Ascending aorta (tissue), 2 donors: ENCODE measurements around the gene TOMM70. TPM values are rescaled to one million over a fixed set of nuclear protein-coding genes. Genes with fewer than 3 reads are reported as not detected.

Experiments used
- DNase-seq, 2 donors: peaks; one replicate each; pipeline ENCODE4 v3.0.0-alpha.2; 2019; ENCODE audit warnings: low spot score in 2 of 2
- H3K27ac ChIP-seq, 2 donors: fragments of 200-600 bp; sonication (generic); one replicate each; pipeline ENCODE4 v1.5.1; 2016 to 2017; ENCODE audit warnings: mild to moderate bottlenecking in 1 of 2
- H3K27me3 ChIP-seq: fragments of 200-600 bp; sonication (generic); one replicate; pipeline ENCODE4 v1.5.1; 2017
- H3K36me3 ChIP-seq, 2 donors: fragments of 200-600 bp; sonication (generic); one replicate each; pipeline ENCODE4 v1.5.1; 2016
- H3K4me1 ChIP-seq, 2 donors: fragments of 200-600 bp; sonication (generic); one replicate each; pipeline ENCODE4 v1.5.1; 2016 to 2017; ENCODE audit warnings: mild to moderate bottlenecking in 1 of 2
- H3K4me3 ChIP-seq, 2 donors: fragments of 200-600 bp; sonication (generic); one replicate each; pipeline ENCODE4 v1.5.1; 2016 to 2017; ENCODE audit warnings: mild to moderate bottlenecking in 1 of 2
- H3K9me3 ChIP-seq, 2 donors: fragments of 200-600 bp; sonication (generic); one replicate each; pipeline ENCODE4 v1.5.1; 2016
- CTCF ChIP-seq, 3 experiments: fragments of 200-600 bp in 2 of 3; fragments of 450-650 bp in 1 of 3; sonication (generic) in 2 of 3; IDR thresholded peaks; one replicate each; pipeline ENCODE4 v1.5.1; 2016 to 2019; ENCODE audit warnings: antibody characterized with exemption in 3 of 3, mild to moderate bottlenecking in 1 of 3, moderate library complexity in 1 of 3
- intact Hi-C: fragments of 100-400 bp; cut with DNase I; formaldehyde crosslinking; loops from one replicate; pipeline ENCODE4 v1.15.1; 2023
- total RNA-seq: library from RNA; depleted of rRNA; stranded (reverse); fragments of >200 nt; gene quantifications from one replicate; pipeline ENCODE4 v1.1.0, GENCODE V29; 2016

TOMM70 gene
- total RNA-seq, 1 donor from 2014 or later: 16.4 TPM

DNA sequence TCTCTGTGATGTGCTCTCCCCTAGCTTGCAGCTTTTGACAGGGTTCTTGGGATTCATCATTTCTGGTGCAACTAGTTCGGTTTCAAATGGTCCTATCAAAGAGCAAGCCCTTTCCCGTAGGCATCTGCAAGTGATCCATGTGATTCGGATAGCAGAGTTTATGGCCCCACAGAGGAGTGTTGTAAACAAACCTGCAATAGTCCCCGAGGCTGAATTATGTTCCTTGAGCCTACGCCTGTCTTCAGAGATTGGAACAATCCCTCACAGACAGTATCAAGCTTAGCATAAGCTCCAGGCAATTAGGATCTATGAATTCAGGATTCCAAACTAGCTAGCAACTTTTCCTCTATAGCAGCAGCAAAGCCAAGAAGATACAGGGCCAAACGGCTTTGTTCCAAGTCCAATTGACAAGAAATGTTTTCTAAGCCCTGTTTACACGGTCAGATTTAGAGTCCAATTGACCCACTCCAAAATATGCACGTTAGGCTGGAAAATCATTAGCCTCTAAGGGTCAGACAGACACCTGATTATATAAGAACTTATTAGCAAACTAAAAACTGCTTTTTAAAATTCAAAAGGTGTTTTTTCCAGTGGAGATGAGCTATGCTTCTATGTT, 25.3 kb upstream of the TOMM70 start:
- H3K4me3 ChIP-seq: no peak overlapping the region
- H3K4me1 ChIP-seq: peaks cover 0 to 10% of the 10 kb centered on the region in 2 donors
- intact Hi-C loops: no loop called here
- DNase-seq: no peak
- no peak overlapping the region for H3K27ac ChIP-seq
- H3K9me3 ChIP-seq: no peaks in the 10 kb centered on the region
- no peaks in the 10 kb centered on the region for H3K27me3 ChIP-seq
- H3K36me3 ChIP-seq: no peaks in the 10 kb centered on the region
- TF ChIP-seq CTCF (IDR thresholded peaks at IDR 0.05): no peak

DNA sequence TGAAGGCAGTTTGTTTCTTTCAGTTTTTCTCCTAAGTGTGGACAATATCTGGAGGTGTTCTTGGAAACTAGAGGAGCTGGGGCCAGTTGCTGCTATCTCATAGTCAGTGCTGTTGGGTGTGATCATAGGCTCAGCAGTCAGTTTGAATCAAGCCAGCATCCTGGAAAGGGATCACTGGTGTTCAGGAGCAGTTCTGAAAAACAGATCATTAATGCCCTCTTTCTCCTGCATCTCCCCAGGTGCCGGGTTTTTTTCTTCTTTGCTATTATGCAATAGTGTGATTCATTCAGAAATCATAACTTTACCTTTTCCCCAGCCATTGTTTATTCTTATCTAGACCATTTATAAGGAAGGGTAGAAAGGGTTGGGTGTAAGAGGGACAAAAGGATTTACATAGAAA, 24.4 kb upstream of the TOMM70 start:
- DNase-seq: no peak
- Histone ChIP-seq H3K27ac (no peak overlapping the region), H3K36me3 (no peaks in the 10 kb centered on the region), H3K4me1 (peaks cover 0 to 10% of the 10 kb centered on the region in 2 donors), H3K9me3 (no peaks in the 10 kb centered on the region), H3K4me3 (no peak overlapping the region), H3K27me3 (no peaks in the 10 kb centered on the region)
- intact Hi-C loops: no loop called here
- no peak for TF ChIP-seq CTCF (IDR thresholded peaks at IDR 0.05)

GRCh38 chr3:100424261-100424660, 23.4 kb upstream of the TOMM70 start:
- TF ChIP-seq CTCF (IDR thresholded peaks at IDR 0.05): no peak
- peaks cover 0 to 5% of the 10 kb centered on the region in 2 donors for H3K4me1 ChIP-seq
- intact Hi-C loops: no loop called here
- no peak overlapping the region for H3K27ac ChIP-seq
- H3K4me3 ChIP-seq: no peak overlapping the region
- H3K9me3 ChIP-seq: no peaks in the 10 kb centered on the region
- no peaks in the 10 kb centered on the region for H3K27me3 ChIP-seq
- DNase-seq: no peak
- no peaks in the 10 kb centered on the region for H3K36me3 ChIP-seq

- no peak for TF ChIP-seq CTCF (IDR thresholded peaks at IDR 0.05)
- DNase-seq: no peak
- H3K27me3 ChIP-seq: no peaks in the 10 kb centered on the region
- H3K27ac ChIP-seq: no peak overlapping the region
- H3K9me3 ChIP-seq: no peaks in the 10 kb centered on the region
- no peak overlapping the region for H3K4me3 ChIP-seq
- intact Hi-C loops: no loop called here
- H3K36me3 ChIP-seq: no peaks in the 10 kb centered on the region
- H3K4me1 ChIP-seq: peaks cover 0 to 5% of the 10 kb centered on the region in 2 donors
Measured at GRCh38 chr3:100423611-100424010, 22.7 kb upstream of the TOMM70 start.

DNA sequence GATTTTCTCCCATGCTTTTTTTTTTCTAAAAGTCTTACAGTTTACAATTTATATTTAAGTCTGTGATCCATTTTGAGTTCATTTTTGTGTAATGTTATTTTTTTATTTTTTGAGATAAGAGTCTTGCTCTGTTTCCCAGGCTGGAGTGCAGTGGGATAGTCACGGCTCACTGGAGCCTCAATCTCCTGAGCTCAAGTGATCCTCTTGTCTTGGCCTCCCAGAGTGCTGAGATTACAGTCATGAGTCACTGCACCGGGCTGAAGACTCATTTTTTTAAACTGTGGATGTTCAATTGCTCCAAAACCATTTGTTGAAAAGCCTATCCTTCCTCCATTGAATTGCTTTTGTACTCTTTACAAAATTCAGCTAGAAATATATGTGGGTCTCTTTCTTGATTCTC, 20.0 kb upstream of the TOMM70 start:
- no peaks in the 10 kb centered on the region for H3K9me3 ChIP-seq

More for the DNA sequence above, 20.0 kb upstream of the TOMM70 start:
- H3K36me3 ChIP-seq: no peaks in the 10 kb centered on the region
- no peak overlapping the region for H3K27ac ChIP-seq
- intact Hi-C loops: no loop called here
- no peak for TF ChIP-seq CTCF (IDR thresholded peaks at IDR 0.05)
- DNase-seq: no peak
- no peaks in the 10 kb centered on the region for H3K27me3 ChIP-seq
- H3K4me1 ChIP-seq: no peaks in the 10 kb centered on the region
- no peak overlapping the region for H3K4me3 ChIP-seq
